DND-41 (cell line): ENCODE results near the gene HSD17B10.
"Not testable (repeated sequence)": the region's sequence is repeated elsewhere in the genome, so short reads cannot be mapped to it uniquely, and the experiment has no call there.

Experiments
- ATAC-seq: fragments of 200-7000 bp; cut with Tn5 transposase; 3 replicates; pipeline ENCODE4 v1.9.1; 2021; ENCODE audit warnings: low read depth; ENCODE audit not compliant: insufficient read depth
- DNase-seq: peaks from one replicate; pipeline ENCODE4 v3.0.0-alpha.2; 2020
- H2AFZ ChIP-seq: 2 replicates; pipeline ENCODE4 v1.6.0; 2012; ENCODE audit warnings: low read depth, low read length
- H3K27ac ChIP-seq: 2 replicates; pipeline ENCODE4 v1.5.1; 2012; ENCODE audit warnings: low read length, inconsistent platforms
- H3K27me3 ChIP-seq: fragments of 200-600 bp; sonication (generic); 2 replicates; pipeline ENCODE4 v1.6.0; 2012; ENCODE audit warnings: low read length, mild to moderate bottlenecking, inconsistent platforms; ENCODE audit not compliant: insufficient read depth, poor library complexity
- H3K36me3 ChIP-seq: 2 replicates; pipeline ENCODE4 v1.5.1; 2012; ENCODE audit warnings: low read length, inconsistent platforms; ENCODE audit not compliant: insufficient read depth
- H3K4me1 ChIP-seq: 2 replicates; pipeline ENCODE4 v1.5.1; 2012; ENCODE audit warnings: mild to moderate bottlenecking, low read length; ENCODE audit not compliant: insufficient read depth
- H3K4me2 ChIP-seq: 2 replicates; pipeline ENCODE4 v1.6.0; 2012; ENCODE audit warnings: mild to moderate bottlenecking, moderate library complexity, low read length, inconsistent platforms; ENCODE audit not compliant: insufficient read depth
- H3K4me3 ChIP-seq, 2 experiments: fragments of 200-600 bp in 1 of 2; shearing (Covaris generic) in 1 of 2; 2 replicates each; pipeline ENCODE4 v1.5.1; 2012 to 2016; ENCODE audit warnings: inconsistent platforms in 2 of 2, low read length in 2 of 2, mild to moderate bottlenecking in 2 of 2, low read depth in 1 of 2, moderate library complexity in 1 of 2
- H3K79me2 ChIP-seq: 2 replicates; pipeline ENCODE4 v1.6.0; 2012; ENCODE audit warnings: low read length, inconsistent platforms; ENCODE audit not compliant: insufficient read depth
- H3K9ac ChIP-seq: 2 replicates; pipeline ENCODE4 v1.6.0; 2012; ENCODE audit warnings: low read depth, mild to moderate bottlenecking, inconsistent platforms, low read length, moderate library complexity
- H3K9me3 ChIP-seq: 2 replicates; pipeline ENCODE4 v1.5.1; 2012; ENCODE audit warnings: low read length, moderate library complexity, mild to moderate bottlenecking, inconsistent platforms; ENCODE audit not compliant: insufficient read depth, severe bottlenecking
- H4K20me1 ChIP-seq: 2 replicates; pipeline ENCODE4 v1.6.0; 2012; ENCODE audit warnings: low read length; ENCODE audit not compliant: insufficient read depth
- CTCF ChIP-seq: IDR thresholded peaks from 2 replicates; pipeline ENCODE4 v1.5.1; 2012; ENCODE audit warnings: borderline replicate concordance, low read length, moderate library complexity, mild to moderate bottlenecking; ENCODE audit not compliant: poor library complexity, severe bottlenecking; ENCODE audit errors: extremely low read depth
- EZH2 ChIP-seq: IDR thresholded peaks from 3 replicates; pipeline ENCODE4 v1.6.1; 2012; ENCODE audit warnings: borderline replicate concordance, low read depth, mild to moderate bottlenecking, moderate library complexity, low read length, inconsistent platforms; ENCODE audit not compliant: severe bottlenecking

HSD17B10 gene

GRCh38 chrX:53421125-53421524 lies 13.0 kb downstream of the HSD17B10 start:
- Histone ChIP-seq H2AFZ (no peak overlapping the region), H3K9me3 (no peaks in the 10 kb centered on the region), H4K20me1 (peaks cover 43% of the 10 kb centered on the region), H3K4me3 (peak overlapping the region; percentile 59 to 68; a peak in 3 of 4 replicates), H3K27ac (peak overlapping the region; percentile 96), H3K36me3 (peaks cover 18% of the 10 kb centered on the region), H3K27me3 (no peaks in the 10 kb centered on the region), H3K4me2 (peak overlapping the region; percentile 94), H3K4me1 (peaks cover 32% of the 10 kb centered on the region), H3K9ac (peak overlapping the region; percentile 92), H3K79me2 (peaks cover 61% of the 10 kb centered on the region)
- no peak for ATAC-seq
- DNase-seq, result no peak
- TF ChIP-seq CTCF, result no peak
- no peak for TF ChIP-seq EZH2

- H3K27ac ChIP-seq, ATAC-seq, H3K9me3 ChIP-seq, H2AFZ ChIP-seq, DNase-seq, H3K27me3 ChIP-seq: not testable (repeated sequence)
- peak overlapping the region; percentile 92 for H3K9ac ChIP-seq
- H4K20me1 ChIP-seq, result peaks cover 43% of the 10 kb centered on the region
- H3K36me3 ChIP-seq, result peaks cover 18% of the 10 kb centered on the region
- peaks cover 66% of the 10 kb centered on the region for H3K79me2 ChIP-seq
- H3K4me3 ChIP-seq, result peak overlapping the region; percentile 9 to 68; a peak in 2 of 4 replicates
- H3K4me1 ChIP-seq, result peaks cover 32% of the 10 kb centered on the region
- peak overlapping the region; percentile 94 for H3K4me2 ChIP-seq
Observed at GRCh38 chrX:53420351-53420750, 13.8 kb downstream of the HSD17B10 start.

GRCh38 chrX:53412446-53412845 lies 21.7 kb downstream of the HSD17B10 start:
- H3K9me3 ChIP-seq, result no peaks in the 10 kb centered on the region
- no peak for TF ChIP-seq EZH2
- no peak for TF ChIP-seq CTCF
- peaks cover 73% of the 10 kb centered on the region for H3K36me3 ChIP-seq
- H3K9ac ChIP-seq, result no peak overlapping the region
- H3K79me2 ChIP-seq, result peaks cover 40% of the 10 kb centered on the region
- no peak overlapping the region for H3K4me2 ChIP-seq
- H2AFZ ChIP-seq, result no peak overlapping the region
- DNase-seq (no peak), ATAC-seq (no peak)
- H4K20me1 ChIP-seq, result peaks cover 33% of the 10 kb centered on the region
- H3K27me3 ChIP-seq, result no peaks in the 10 kb centered on the region
- no peak overlapping the region for H3K27ac ChIP-seq
- H3K4me1 ChIP-seq, result no peaks in the 10 kb centered on the region; the same call in 1 of the 2 replicates
- H3K4me3 ChIP-seq, result no peak overlapping the region

GRCh38 chrX:53403535-53403934 lies 30.6 kb downstream of the HSD17B10 start:
- ATAC-seq (no peak), DNase-seq (no peak)
- Histone ChIP-seq H3K36me3 (peaks cover 89% of the 10 kb centered on the region), H3K27me3 (no peaks in the 10 kb centered on the region), H3K9me3 (no peaks in the 10 kb centered on the region), H3K9ac (no peak overlapping the region), H4K20me1 (no peaks in the 10 kb centered on the region), H2AFZ (no peak overlapping the region), H3K4me3 (no peak overlapping the region), H3K4me2 (no peak overlapping the region), H3K79me2 (no peaks in the 10 kb centered on the region), H3K27ac (no peak overlapping the region), H3K4me1 (no peaks in the 10 kb centered on the region)
- TF ChIP-seq EZH2, result no peak
- TF ChIP-seq CTCF, result no peak
